Suprapubic skin (tissue), 4 donors: ENCODE results near the gene TAMM41. TPM values are rescaled to one million over a fixed set of nuclear protein-coding genes. Genes with fewer than 3 reads are reported as not detected.

Experiments used
- DNase-seq, 2 donors: peaks; one replicate each; pipeline ENCODE4 v3.0.0-alpha.2; 2019; ENCODE audit warnings: low spot score in 2 of 2
- H3K27ac ChIP-seq: fragments of 200-600 bp; sonication (generic); one replicate; pipeline ENCODE4 v1.5.1; 2019
- H3K27me3 ChIP-seq: fragments of 200-600 bp; sonication (generic); one replicate; pipeline ENCODE4 v1.5.1; 2019
- H3K36me3 ChIP-seq: fragments of 200-600 bp; sonication (generic); one replicate; pipeline ENCODE4 v1.5.1; 2019
- H3K4me1 ChIP-seq: fragments of 200-600 bp; sonication (generic); one replicate; pipeline ENCODE4 v1.5.1; 2019
- H3K4me3 ChIP-seq: fragments of 200-600 bp; sonication (generic); one replicate; pipeline ENCODE4 v1.5.1; 2019; ENCODE audit warnings: mild to moderate bottlenecking
- H3K9me3 ChIP-seq: fragments of 200-600 bp; sonication (generic); one replicate; pipeline ENCODE4 v1.5.1; 2019
- EP300 ChIP-seq: sonication (generic); formaldehyde crosslinking; IDR thresholded peaks from one replicate; pipeline ENCODE4 v1.6.1; 2017; ENCODE audit warnings: antibody characterized with exemption
- POLR2A ChIP-seq, 2 donors: fragments of 450-650 bp; IDR thresholded peaks; one replicate each; pipeline ENCODE4 v1.6.1; 2017; ENCODE audit warnings: antibody characterized with exemption in 2 of 2, mild to moderate bottlenecking in 2 of 2, moderate library complexity in 2 of 2
- POLR2AphosphoS5 ChIP-seq, 3 donors: sonication (generic); formaldehyde crosslinking; IDR thresholded peaks; one replicate each; pipeline ENCODE4 v1.6.1; 2017; ENCODE audit warnings: antibody characterized with exemption in 3 of 3
- WGBS: methylation state at CpG from one replicate; pipeline ENCODE4 v1.1.5; 2018; 5-methylcytosine and 5-hydroxymethylcytosine counted together
- total RNA-seq, 4 donors: library from RNA; depleted of rRNA; stranded (reverse); fragments of >200 nt; gene quantifications; one replicate each; pipeline ENCODE4 v1.1.0, GENCODE V29; 2016
- TF ChIP-seq, protein P1 (sequence below), 2 donors: fragments of 200-600 bp in 1 of 2; fragments of 450-650 bp in 1 of 2; sonication (generic) in 1 of 2; IDR thresholded peaks; one replicate each; pipeline ENCODE4 v1.5.1; 2016 to 2019; ENCODE audit warnings: antibody characterized with exemption in 2 of 2, mild to moderate bottlenecking in 1 of 2, moderate library complexity in 1 of 2

Gene TAMM41
- total RNA-seq, 4 donors from 2014 or later = 9.2 to 36.6 (median 15.1) TPM

DNA sequence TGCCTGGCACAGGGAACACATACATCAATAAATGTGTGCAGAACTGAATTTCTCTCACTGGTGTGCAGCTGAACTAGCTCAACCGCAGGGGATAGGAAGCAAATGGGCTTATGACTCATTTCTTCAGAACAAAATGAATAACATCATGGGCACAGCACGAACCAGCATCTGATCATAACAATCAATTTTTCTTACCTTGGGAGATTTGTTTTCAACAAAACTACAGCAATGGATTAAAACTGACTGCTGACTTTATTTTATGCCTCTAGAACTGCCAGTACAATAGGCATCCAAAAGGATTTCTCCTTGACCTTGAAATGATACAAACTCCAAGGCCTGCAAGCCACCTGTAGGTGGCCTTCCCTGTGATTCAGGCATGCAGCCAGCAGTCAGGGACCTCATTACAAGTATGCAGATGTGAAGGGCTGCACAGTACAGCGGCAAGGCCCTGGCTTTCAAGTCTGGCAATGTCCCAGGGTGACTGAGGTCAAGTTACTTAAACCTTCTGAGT, 26.1 kb downstream of the TAMM41 start:
- TF ChIP-seq, protein P1, sequence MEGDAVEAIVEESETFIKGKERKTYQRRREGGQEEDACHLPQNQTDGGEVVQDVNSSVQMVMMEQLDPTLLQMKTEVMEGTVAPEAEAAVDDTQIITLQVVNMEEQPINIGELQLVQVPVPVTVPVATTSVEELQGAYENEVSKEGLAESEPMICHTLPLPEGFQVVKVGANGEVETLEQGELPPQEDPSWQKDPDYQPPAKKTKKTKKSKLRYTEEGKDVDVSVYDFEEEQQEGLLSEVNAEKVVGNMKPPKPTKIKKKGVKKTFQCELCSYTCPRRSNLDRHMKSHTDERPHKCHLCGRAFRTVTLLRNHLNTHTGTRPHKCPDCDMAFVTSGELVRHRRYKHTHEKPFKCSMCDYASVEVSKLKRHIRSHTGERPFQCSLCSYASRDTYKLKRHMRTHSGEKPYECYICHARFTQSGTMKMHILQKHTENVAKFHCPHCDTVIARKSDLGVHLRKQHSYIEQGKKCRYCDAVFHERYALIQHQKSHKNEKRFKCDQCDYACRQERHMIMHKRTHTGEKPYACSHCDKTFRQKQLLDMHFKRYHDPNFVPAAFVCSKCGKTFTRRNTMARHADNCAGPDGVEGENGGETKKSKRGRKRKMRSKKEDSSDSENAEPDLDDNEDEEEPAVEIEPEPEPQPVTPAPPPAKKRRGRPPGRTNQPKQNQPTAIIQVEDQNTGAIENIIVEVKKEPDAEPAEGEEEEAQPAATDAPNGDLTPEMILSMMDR (IDR thresholded peaks at IDR 0.05) = no peak
- TF ChIP-seq POLR2AphosphoS5 (IDR thresholded peaks at IDR 0.05) = no peak
- no peak for TF ChIP-seq EP300
- no peak for TF ChIP-seq POLR2A (IDR thresholded peaks at IDR 0.05)

DNA sequence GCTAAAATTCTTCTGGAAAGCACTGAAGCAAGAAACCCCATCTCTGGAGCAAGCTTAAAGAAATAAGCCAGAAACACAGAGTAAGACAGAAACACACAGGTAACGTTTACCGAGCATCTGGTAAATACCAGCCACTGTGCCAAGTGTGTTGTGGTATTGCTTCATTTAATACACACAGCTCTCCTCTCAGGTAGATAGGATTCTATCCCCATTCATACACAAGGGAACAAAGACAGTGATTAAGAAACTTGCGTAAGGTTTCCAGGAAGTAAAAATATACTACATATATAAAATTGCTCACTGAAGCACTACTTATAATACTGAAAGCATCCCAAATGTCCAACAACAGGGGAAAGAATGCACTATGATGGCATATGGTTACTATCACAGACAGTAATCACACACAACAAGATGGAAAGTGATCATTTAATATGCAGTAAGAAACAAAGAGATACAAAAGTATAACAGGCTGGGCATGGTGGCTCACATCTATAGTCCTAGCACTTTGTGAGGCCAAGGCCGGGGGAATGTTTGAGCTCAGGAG, 27.5 kb downstream of the TAMM41 start:
- TF ChIP-seq, protein P1 (IDR thresholded peaks at IDR 0.05) = no peak
- no peak for TF ChIP-seq POLR2AphosphoS5 (IDR thresholded peaks at IDR 0.05)
- TF ChIP-seq POLR2A (IDR thresholded peaks at IDR 0.05) = no peak
- TF ChIP-seq EP300 = no peak
- Histone ChIP-seq H3K36me3 (peaks cover 52% of the 10 kb centered on the region), H3K9me3 (no peaks in the 10 kb centered on the region), H3K27ac (no peak overlapping the region), H3K4me3 (no peak overlapping the region), H3K27me3 (no peaks in the 10 kb centered on the region), H3K4me1 (peaks cover 6% of the 10 kb centered on the region)
- DNase-seq = no peak
- WGBS = 75% methylated on average over 4 of the region's 4 CpGs

More for the DNA sequence above, 26.1 kb downstream of the TAMM41 start:
- 57% methylated on average over 3 of the region's 3 CpGs for WGBS
- peaks cover 55% of the 10 kb centered on the region for H3K36me3 ChIP-seq
- H3K27ac ChIP-seq = no peak overlapping the region
- H3K27me3 ChIP-seq = no peaks in the 10 kb centered on the region
- H3K4me1 ChIP-seq = peaks cover 6% of the 10 kb centered on the region
- no peaks in the 10 kb centered on the region for H3K9me3 ChIP-seq
- DNase-seq = no peak
- H3K4me3 ChIP-seq = no peak overlapping the region

DNA sequence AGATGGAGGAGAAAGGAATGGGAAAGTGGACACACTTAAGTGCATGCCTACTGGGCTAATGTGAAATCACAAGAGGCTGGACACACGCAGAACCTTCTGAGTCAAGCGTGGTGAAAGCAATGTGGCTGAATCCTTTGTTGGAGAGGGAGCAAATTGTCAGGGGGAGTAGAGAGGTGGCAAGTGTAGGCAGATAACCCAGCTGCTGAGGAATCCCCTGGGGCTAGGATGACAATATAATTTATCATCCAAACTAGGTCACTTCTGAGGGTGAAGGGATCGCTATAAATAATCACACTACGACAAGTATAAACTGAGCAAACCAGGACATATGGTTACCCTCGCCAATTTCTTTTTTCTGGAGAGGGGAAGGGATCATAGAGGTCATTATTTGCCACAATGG, 28.7 kb downstream of the TAMM41 start:
- no peak for DNase-seq
- H3K27ac ChIP-seq = no peak overlapping the region
- H3K9me3 ChIP-seq = no peaks in the 10 kb centered on the region
- TF ChIP-seq EP300 (no peak), POLR2A (IDR thresholded peaks at IDR 0.05) (no peak), POLR2AphosphoS5 (IDR thresholded peaks at IDR 0.05) (no peak)
- TF ChIP-seq, protein P1 (IDR thresholded peaks at IDR 0.05) = no peak
- no peaks in the 10 kb centered on the region for H3K27me3 ChIP-seq
- peaks cover 50% of the 10 kb centered on the region for H3K36me3 ChIP-seq
- 50% methylated on average over 5 of the region's 5 CpGs for WGBS
- H3K4me1 ChIP-seq = peaks cover 6% of the 10 kb centered on the region
- no peak overlapping the region for H3K4me3 ChIP-seq

DNA sequence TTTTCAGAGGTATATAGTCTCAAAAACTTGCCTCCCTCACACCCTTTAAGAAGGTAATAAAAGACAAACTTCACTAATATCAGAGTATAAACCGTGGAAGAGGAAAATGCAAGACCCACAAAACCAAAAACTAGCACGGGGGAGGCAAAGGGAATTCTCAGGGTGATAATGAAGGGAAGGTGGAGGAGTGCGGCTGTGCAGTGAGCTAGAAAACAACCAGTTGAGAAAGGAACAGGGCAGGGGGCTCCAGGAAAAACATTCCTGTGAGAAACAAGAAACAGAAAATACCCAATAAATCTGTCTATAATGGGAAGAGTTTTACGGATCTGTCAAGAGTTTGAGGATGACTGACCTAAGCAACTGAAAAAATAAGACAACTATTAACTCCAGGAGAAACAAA, 31.6 kb downstream of the TAMM41 start:
- DNase-seq = no peak
- peaks cover 38% of the 10 kb centered on the region for H3K36me3 ChIP-seq
- peaks cover 6% of the 10 kb centered on the region for H3K4me1 ChIP-seq
- H3K4me3 ChIP-seq = no peak overlapping the region
- WGBS = 85% methylated on average over 4 of the region's 4 CpGs
- H3K9me3 ChIP-seq = no peaks in the 10 kb centered on the region
- no peak overlapping the region for H3K27ac ChIP-seq
- H3K27me3 ChIP-seq = no peaks in the 10 kb centered on the region
- TF ChIP-seq EP300 = no peak
- no peak for TF ChIP-seq POLR2A (IDR thresholded peaks at IDR 0.05)
- TF ChIP-seq, protein P1 (IDR thresholded peaks at IDR 0.05) = no peak
- no peak for TF ChIP-seq POLR2AphosphoS5 (IDR thresholded peaks at IDR 0.05)

DNA sequence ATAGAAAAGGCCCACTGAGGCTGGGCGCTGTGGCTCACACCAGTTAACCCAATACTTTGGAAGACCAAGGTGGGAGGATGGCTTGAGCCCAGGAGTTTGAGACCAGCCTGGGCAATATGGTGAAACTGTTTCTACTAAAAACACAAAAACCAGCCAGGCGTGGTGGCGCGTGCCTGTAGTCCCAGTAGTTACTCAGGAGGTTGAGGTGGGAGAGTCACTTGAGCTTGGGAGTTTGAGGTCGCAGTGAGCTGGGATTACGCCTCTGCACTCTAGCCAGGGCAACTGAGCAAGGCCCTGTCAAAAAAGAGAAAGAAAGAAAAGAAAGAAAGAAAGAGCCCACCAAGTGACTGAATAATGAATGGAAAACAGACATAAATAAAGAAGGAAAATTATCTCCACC, 32.0 kb downstream of the TAMM41 start:
- peaks cover 6% of the 10 kb centered on the region for H3K4me1 ChIP-seq
- H3K27me3 ChIP-seq = no peaks in the 10 kb centered on the region
- TF ChIP-seq POLR2A (IDR thresholded peaks at IDR 0.05) (no peak), EP300 (no peak), POLR2AphosphoS5 (IDR thresholded peaks at IDR 0.05) (no peak)
- TF ChIP-seq, protein P1 (IDR thresholded peaks at IDR 0.05) = no peak
- no peak overlapping the region for H3K27ac ChIP-seq
- H3K36me3 ChIP-seq = peaks cover 38% of the 10 kb centered on the region
- 92% methylated on average over 6 of the region's 6 CpGs for WGBS
- no peaks in the 10 kb centered on the region for H3K9me3 ChIP-seq
- DNase-seq = no peak
- H3K4me3 ChIP-seq = no peak overlapping the region
